Measurements from ENCODE around the gene RASGEF1B.

RASGEF1B gene

DNA sequence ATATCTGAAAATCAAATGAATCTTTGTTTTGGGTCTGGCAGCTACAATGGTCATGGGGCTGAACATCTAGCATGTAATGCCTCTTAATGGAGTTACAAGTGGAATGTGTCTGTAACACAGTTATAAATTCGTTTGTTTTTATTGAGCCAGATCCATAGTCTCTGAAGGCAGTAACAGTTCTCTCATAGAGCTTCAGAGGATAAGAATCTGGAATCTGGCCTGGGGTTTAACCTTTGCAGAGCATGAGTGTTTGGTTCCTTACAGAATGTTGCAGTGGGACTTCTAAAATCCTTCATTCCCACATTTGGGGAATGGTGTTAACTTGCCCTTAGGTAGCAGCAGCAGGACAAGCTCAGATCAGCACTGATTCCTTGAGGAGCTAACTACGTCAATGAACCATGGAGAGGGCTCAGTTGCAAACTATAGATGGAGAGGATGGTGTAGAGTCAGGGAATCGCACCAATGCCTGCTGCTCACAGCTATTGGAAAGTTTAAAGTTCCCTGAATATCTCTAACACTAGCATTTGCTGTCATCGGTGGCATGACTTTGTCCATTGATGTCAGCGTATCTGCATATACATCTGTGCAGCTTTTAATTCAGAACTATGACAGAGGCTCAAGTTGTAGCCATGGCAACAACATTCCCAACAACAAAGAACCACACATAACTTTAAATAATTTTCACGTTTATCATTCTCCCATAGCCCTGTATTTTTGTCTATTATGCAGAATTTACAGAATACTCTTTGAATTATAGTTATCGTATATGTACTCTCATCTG, 72.2 kb downstream of the RASGEF1B start:
- no peak overlapping the region for H3K9ac ChIP-seq (ENCODE audit: low read length)
- no peaks in the 10 kb centered on the region for H4K20me1 ChIP-seq (ENCODE audit: low read depth, low read length)
- no peaks in the 10 kb centered on the region for H3K79me2 ChIP-seq (ENCODE audit: insufficient read depth, low read length)
- H3K36me3 ChIP-seq (ENCODE audit: low read length) = no peaks in the 10 kb centered on the region
- no peaks in the 10 kb centered on the region for H3K9me3 ChIP-seq (ENCODE audit: insufficient read depth, low read length)
- TF ChIP-seq EZH2phosphoT487 (conservative IDR thresholded peaks at IDR 0.05; ENCODE audit: low read length) (no peak), CTCF (IDR thresholded peaks at IDR 0.05; ENCODE audit: insufficient read depth, low read length, poor library complexity, severe bottlenecking) (no peak)
- no peak overlapping the region for H2AFZ ChIP-seq (ENCODE audit: low read depth, low read length, severe bottlenecking)
- H3F3A ChIP-seq (ENCODE audit: insufficient read depth) = no peaks in the 10 kb centered on the region
- no peak overlapping the region for H3K4me3 ChIP-seq (ENCODE audit: insufficient read depth, low read length, poor library complexity, severe bottlenecking)
- H3K4me2 ChIP-seq (ENCODE audit: low read depth, low read length, poor library complexity, severe bottlenecking) = no peak overlapping the region
- H3K27ac ChIP-seq (ENCODE audit: low read depth, low read length) = no peak overlapping the region
- H3K9me2 ChIP-seq (replicated peaks; ENCODE audit: insufficient read depth, low read length) = no peaks in the 10 kb centered on the region
- no peaks in the 10 kb centered on the region for H3K27me3 ChIP-seq (ENCODE audit: low read length)

GRCh38 chr4:81398379-81398778, 73.3 kb downstream of the RASGEF1B start:
- Histone ChIP-seq H3K9me2 (replicated peaks; ENCODE audit: insufficient read depth, low read length) (no peaks in the 10 kb centered on the region), H3K9ac (ENCODE audit: low read length) (no peak overlapping the region), H4K20me1 (ENCODE audit: low read depth, low read length) (no peaks in the 10 kb centered on the region), H3F3A (ENCODE audit: insufficient read depth) (no peaks in the 10 kb centered on the region), H3K36me3 (ENCODE audit: low read length) (no peaks in the 10 kb centered on the region), H3K27ac (ENCODE audit: low read depth, low read length) (no peak overlapping the region), H3K79me2 (ENCODE audit: insufficient read depth, low read length) (no peaks in the 10 kb centered on the region), H3K27me3 (ENCODE audit: low read length) (no peaks in the 10 kb centered on the region), H2AFZ (ENCODE audit: low read depth, low read length, severe bottlenecking) (no peak overlapping the region), H3K4me3 (ENCODE audit: insufficient read depth, low read length, poor library complexity, severe bottlenecking) (no peak overlapping the region), H3K9me3 (ENCODE audit: insufficient read depth, low read length) (no peaks in the 10 kb centered on the region), H3K4me2 (ENCODE audit: low read depth, low read length, poor library complexity, severe bottlenecking) (no peak overlapping the region)
- TF ChIP-seq EZH2phosphoT487 (conservative IDR thresholded peaks at IDR 0.05; ENCODE audit: low read length) = no peak
- no peak for TF ChIP-seq CTCF (IDR thresholded peaks at IDR 0.05; ENCODE audit: insufficient read depth, low read length, poor library complexity, severe bottlenecking)

DNA sequence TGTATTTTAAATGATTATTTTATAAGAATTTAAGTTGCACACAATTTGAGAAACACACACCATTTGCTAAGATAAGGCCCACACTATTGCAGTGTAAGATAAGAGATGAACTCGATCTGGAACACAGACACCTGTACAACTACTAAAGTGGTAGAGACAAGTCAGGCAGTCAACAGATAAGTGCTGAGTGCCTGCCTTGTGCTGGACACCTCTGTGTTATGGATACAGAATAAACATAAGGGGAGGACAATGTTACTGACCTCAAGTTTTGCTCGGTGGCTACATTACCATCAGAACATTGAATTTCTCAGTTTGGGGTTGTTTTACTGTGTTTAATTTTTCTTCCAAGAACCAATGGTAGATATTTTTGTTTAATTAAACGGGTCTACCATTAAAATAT, 74.1 kb downstream of the RASGEF1B start:
- TF ChIP-seq CTCF (IDR thresholded peaks at IDR 0.05; ENCODE audit: insufficient read depth, low read length, poor library complexity, severe bottlenecking) = no peak
- no peak for TF ChIP-seq EZH2phosphoT487 (conservative IDR thresholded peaks at IDR 0.05; ENCODE audit: low read length)
- Histone ChIP-seq H3K9me2 (replicated peaks; ENCODE audit: insufficient read depth, low read length) (no peaks in the 10 kb centered on the region), H3K79me2 (ENCODE audit: insufficient read depth, low read length) (no peaks in the 10 kb centered on the region), H4K20me1 (ENCODE audit: low read depth, low read length) (no peaks in the 10 kb centered on the region), H3K9me3 (ENCODE audit: insufficient read depth, low read length) (no peaks in the 10 kb centered on the region), H3K4me3 (ENCODE audit: insufficient read depth, low read length, poor library complexity, severe bottlenecking) (no peak overlapping the region), H3K4me2 (ENCODE audit: low read depth, low read length, poor library complexity, severe bottlenecking) (no peak overlapping the region), H3F3A (ENCODE audit: insufficient read depth) (no peaks in the 10 kb centered on the region), H3K27me3 (ENCODE audit: low read length) (no peaks in the 10 kb centered on the region), H3K27ac (ENCODE audit: low read depth, low read length) (no peak overlapping the region), H2AFZ (ENCODE audit: low read depth, low read length, severe bottlenecking) (no peak overlapping the region), H3K9ac (ENCODE audit: low read length) (no peak overlapping the region), H3K36me3 (ENCODE audit: low read length) (no peaks in the 10 kb centered on the region)
